SK-N-SH (cell line): ENCODE measurements around the gene RDH16. TPM values are rescaled to one million over a fixed set of nuclear protein-coding genes. Genes with fewer than 3 reads are reported as not detected.
A peak's percentile ranks its signal among the peaks of the same experiment; 100 is the strongest.

Experiments
- CTCF ChIA-PET: fragments of 300-600, 350-600 bp; formaldehyde crosslinking; extraction: SDS; loops from one replicate; lab custom pipeline; 2021; lab: Yijun Ruan, JAX
- POLR2A ChIA-PET: fragments of 350-600 bp; sonication (Branson Sonifier 250); formaldehyde crosslinking; extraction: SDS; loops from one replicate; lab custom pipeline; 2020; ENCODE audit warnings: antibody characterized with exemption, inconsistent platforms; lab: Yijun Ruan, JAX
- DNase-seq: peaks from one replicate; pipeline ENCODE4 v3.0.0; 2012
- H2AFZ ChIP-seq: fragments of 200-600 bp; sonication (generic); 2 replicates; pipeline ENCODE4 v1.8.1; 2016; ENCODE audit warnings: antibody characterized with exemption, mild to moderate bottlenecking, low read depth
- H3F3A ChIP-seq: fragments of 200-600 bp; sonication (generic); replicated peaks from 2 replicates; pipeline ENCODE3; 2016; ENCODE audit warnings: antibody characterized with exemption, mild to moderate bottlenecking; ENCODE audit not compliant: insufficient read depth
- H3K27ac ChIP-seq, 2 experiments: fragments of 200-500 bp in 1 of 2; fragments of 200-600 bp in 1 of 2; sonication (Bioruptor generic) in 1 of 2; sonication (generic), shearing (Covaris generic) in 1 of 2; 2 replicates each; pipeline versions ENCODE4 v1.5.1 to v1.6.1; 2014 to 2016; ENCODE audit warnings: low read depth in 2 of 2, inconsistent platforms in 1 of 2, low read length in 1 of 2, mild to moderate bottlenecking in 1 of 2, mixed read lengths in 1 of 2
- H3K27me3 ChIP-seq: fragments of 200-600 bp; sonication (generic), shearing (Covaris generic); 2 replicates; pipeline ENCODE4 v1.6.1; 2016; ENCODE audit warnings: mixed run types; ENCODE audit not compliant: insufficient read depth
- H3K36me3 ChIP-seq, 2 experiments: fragments of 200-500 bp in 1 of 2; fragments of 200-600 bp in 1 of 2; sonication (Bioruptor generic) in 1 of 2; sonication (generic) in 1 of 2; replicated peaks in 1 of 2; 2 replicates each; pipeline versions ENCODE3 to v1.5.1; 2014 to 2016; ENCODE audit warnings: low read length in 1 of 2, mild to moderate bottlenecking in 1 of 2; ENCODE audit not compliant: insufficient read depth in 2 of 2, control insufficient read depth in 1 of 2
- H3K4me1 ChIP-seq, 2 experiments: fragments of 200-500 bp in 1 of 2; fragments of 200-600 bp in 1 of 2; sonication (Bioruptor generic) in 1 of 2; sonication (generic), shearing (Covaris generic) in 1 of 2; 2 replicates each; pipeline versions ENCODE4 v1.5.1 to v1.6.1; 2014 to 2016; ENCODE audit warnings: low read depth in 1 of 2, low read length in 1 of 2, mixed run types in 1 of 2; ENCODE audit not compliant: insufficient read depth in 2 of 2, control insufficient read depth in 1 of 2
- H3K4me2 ChIP-seq: fragments of 200-600 bp; sonication (generic), shearing (Covaris generic); 2 replicates; pipeline ENCODE4 v1.6.1; 2017; ENCODE audit warnings: mixed run types
- H3K4me3 ChIP-seq, 2 experiments: fragments of 200-500 bp in 1 of 2; fragments of 200-600 bp in 1 of 2; sonication (Bioruptor generic) in 1 of 2; sonication (generic), shearing (Covaris generic) in 1 of 2; 2 replicates each; pipeline versions ENCODE4 v1.5.1 to v1.8.1; 2014 to 2016; ENCODE audit warnings: low read depth in 2 of 2, inconsistent platforms in 1 of 2, low read length in 1 of 2, mild to moderate bottlenecking in 1 of 2, mixed read lengths in 1 of 2, moderate library complexity in 1 of 2
- H3K79me2 ChIP-seq: fragments of 200-600 bp; sonication (generic); 2 replicates; pipeline ENCODE4 v1.8.1; 2017; ENCODE audit warnings: mild to moderate bottlenecking; ENCODE audit not compliant: insufficient read depth
- H3K9ac ChIP-seq: fragments of 200-600 bp; sonication (generic); 2 replicates; pipeline ENCODE4 v1.6.1; 2017; ENCODE audit warnings: mixed run types
- H3K9me2 ChIP-seq: fragments of 200-600 bp; sonication (generic); 2 replicates; pipeline ENCODE4 v1.6.1; 2017; ENCODE audit warnings: mixed run types
- H3K9me3 ChIP-seq: fragments of 200-600 bp; sonication (generic); 2 replicates; pipeline ENCODE4 v1.6.1; 2017; ENCODE audit warnings: mixed run types, mild to moderate bottlenecking, moderate library complexity
- H4K20me1 ChIP-seq: fragments of 200-600 bp; sonication (generic); 2 replicates; pipeline ENCODE4 v1.6.1; 2017; ENCODE audit warnings: mild to moderate bottlenecking, mixed run types; ENCODE audit not compliant: insufficient read depth
- CHD2 ChIP-seq: fragments of 150-350 bp; IDR thresholded peaks from 2 replicates; pipeline ENCODE4 v1.6.1; 2018; ENCODE audit warnings: low read length; ENCODE audit not compliant: partially characterized antibody
- CTCF ChIP-seq: fragments of 200-600 bp; sonication (generic); IDR thresholded peaks from 2 replicates; pipeline ENCODE4 v1.6.1; 2017; ENCODE audit warnings: antibody characterized with exemption, mild to moderate bottlenecking, moderate library complexity
- ELF1 ChIP-seq: IDR thresholded peaks from 2 replicates; pipeline ENCODE4 v1.4.0; 2012
- EZH2phosphoT487 ChIP-seq: fragments of 200-600 bp; sonication (generic); IDR thresholded peaks from 2 replicates; pipeline ENCODE4 v1.6.1; 2017; ENCODE audit warnings: low read depth, mixed run types, mild to moderate bottlenecking, antibody characterized with exemption, moderate library complexity, borderline replicate concordance
- FOXJ3 ChIP-seq: sonication (generic); formaldehyde crosslinking; IDR thresholded peaks from 2 replicates; pipeline ENCODE4 v1.5.1; 2020; ENCODE audit warnings: mild to moderate bottlenecking, missing genetic modification reagents
- FOXM1 ChIP-seq: IDR thresholded peaks from 2 replicates; pipeline ENCODE4 v1.4.0; 2012; ENCODE audit warnings: low read depth, mild to moderate bottlenecking
- GABPA ChIP-seq: IDR thresholded peaks from 2 replicates; pipeline ENCODE4 v1.4.0; 2012; ENCODE audit warnings: low read depth, mild to moderate bottlenecking
- GATA2 ChIP-seq: sonication (generic); formaldehyde crosslinking; IDR thresholded peaks from 2 replicates; pipeline ENCODE4 v1.5.0; 2020; ENCODE audit warnings: mild to moderate bottlenecking, missing genetic modification reagents
- JUND ChIP-seq: IDR thresholded peaks from 2 replicates; pipeline ENCODE4 v1.4.0; 2012
- MAX ChIP-seq: IDR thresholded peaks from 2 replicates; pipeline ENCODE4 v1.4.0; 2012; ENCODE audit warnings: low read depth
- NFIC ChIP-seq: IDR thresholded peaks from 2 replicates; pipeline ENCODE4 v1.4.0; 2012; ENCODE audit warnings: borderline replicate concordance
- NRF1 ChIP-seq: IDR thresholded peaks from 2 replicates; pipeline ENCODE4 v1.6.1; 2012; ENCODE audit warnings: low read depth, mild to moderate bottlenecking, low read length
- RAD21 ChIP-seq: IDR thresholded peaks from 2 replicates; pipeline ENCODE4 v1.6.1; 2012; ENCODE audit warnings: mild to moderate bottlenecking, low read length
- RFX5 ChIP-seq: IDR thresholded peaks from 2 replicates; pipeline ENCODE4 v1.6.1; 2012; ENCODE audit warnings: mild to moderate bottlenecking, improper control_type of control experiment, low read length
- SIN3A ChIP-seq: IDR thresholded peaks from 2 replicates; pipeline ENCODE4 v1.6.1; 2012; ENCODE audit warnings: low read depth, mild to moderate bottlenecking, low read length, moderate library complexity, borderline replicate concordance
- TAF1 ChIP-seq: IDR thresholded peaks from 2 replicates; pipeline ENCODE4 v1.6.1; 2012; ENCODE audit warnings: low read depth, mild to moderate bottlenecking, low read length, moderate library complexity, borderline replicate concordance
- TEAD4 ChIP-seq: IDR thresholded peaks from 2 replicates; pipeline ENCODE4 v1.4.0; 2012; ENCODE audit warnings: mild to moderate bottlenecking, borderline replicate concordance; ENCODE audit not compliant: insufficient read depth
- USF2 ChIP-seq: fragments of 150-350 bp; IDR thresholded peaks from 2 replicates; pipeline ENCODE4 v1.6.1; 2017; ENCODE audit warnings: antibody characterized with exemption, low read length, low read depth, borderline replicate concordance
- YY1 ChIP-seq: IDR thresholded peaks from 2 replicates; pipeline ENCODE4 v1.4.0; 2012; ENCODE audit warnings: low read depth, mild to moderate bottlenecking
- WGBS: methylation state at CpG from one replicate; pipeline ENCODE4 v1.1.6; 2017; ENCODE audit warnings: low lambda C conversion rate; 5-methylcytosine and 5-hydroxymethylcytosine counted together
- polyA plus RNA-seq, 3 experiments: library from polyadenylated mRNA; depleted of rRNA; stranded (reverse); fragments of >200 nt; gene quantifications; 2 replicates each; pipeline ENCODE4 v1.2.3, GENCODE V29; 2012
- TF ChIP-seq, protein P1 (sequence below): IDR thresholded peaks from 2 replicates; pipeline ENCODE4 v1.4.0; 2012; ENCODE audit warnings: low read depth, borderline replicate concordance

The RDH16 gene, protein sequence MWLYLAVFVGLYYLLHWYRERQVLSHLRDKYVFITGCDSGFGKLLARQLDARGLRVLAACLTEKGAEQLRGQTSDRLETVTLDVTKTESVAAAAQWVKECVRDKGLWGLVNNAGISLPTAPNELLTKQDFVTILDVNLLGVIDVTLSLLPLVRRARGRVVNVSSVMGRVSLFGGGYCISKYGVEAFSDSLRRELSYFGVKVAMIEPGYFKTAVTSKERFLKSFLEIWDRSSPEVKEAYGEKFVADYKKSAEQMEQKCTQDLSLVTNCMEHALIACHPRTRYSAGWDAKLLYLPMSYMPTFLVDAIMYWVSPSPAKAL
- 0.12 and 0.18 TPM in 2 replicates for polyA plus RNA-seq (2012; rRNA removed)
- 0.03 TPM in 2 replicates for polyA plus RNA-seq (2012; cell fraction: cytosol; rRNA removed)
- polyA plus RNA-seq (2012; cell fraction: nucleus; rRNA removed): 0.83 and 1.0 TPM in 2 replicates

DNA sequence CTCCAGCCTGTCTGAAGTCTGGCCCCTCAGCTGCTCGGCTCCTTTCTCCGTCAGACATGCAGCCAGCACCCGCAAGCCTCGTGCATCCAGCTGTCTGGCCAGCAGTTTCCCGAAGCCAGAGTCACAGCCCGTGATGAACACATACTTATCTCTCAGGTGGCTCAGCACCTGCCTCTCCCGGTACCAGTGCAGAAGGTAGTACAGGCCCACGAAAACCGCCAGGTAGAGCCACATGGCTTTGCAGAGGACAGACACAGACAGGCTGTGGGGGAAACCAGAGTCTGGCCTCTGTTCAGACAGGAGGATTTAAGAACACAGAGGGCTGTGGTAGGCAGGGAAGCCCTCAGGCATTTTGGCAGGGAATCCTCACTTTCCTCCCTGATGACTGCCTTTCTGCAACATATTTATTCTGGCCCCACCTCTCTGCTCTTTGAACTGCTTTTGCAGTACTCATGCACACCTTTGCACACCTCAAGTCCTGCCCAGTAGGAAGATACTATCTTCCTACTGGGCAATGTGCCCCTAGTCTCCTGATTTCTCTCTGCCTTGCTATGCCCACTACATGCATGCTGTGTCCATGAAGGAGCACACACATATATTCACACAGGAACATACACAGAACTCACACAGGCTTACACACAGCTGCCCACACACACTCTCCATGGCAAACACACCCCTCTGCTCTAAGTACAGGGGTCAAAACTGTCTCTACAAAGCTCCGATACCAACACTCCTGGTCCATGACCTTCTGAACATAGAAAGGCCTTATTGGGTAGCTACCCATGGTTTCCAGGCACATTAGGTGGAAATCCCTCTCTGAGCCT is at the start of gene RDH16:
TSS of gene RDH16 (minus strand) at position 380 of the 824 bp plus-strand sequence. CDS start at position 234, 146 bp downstream.
- Histone ChIP-seq H2AFZ (no peak within 1 kb of the TSS), H3K36me3 (no peaks in the 10 kb centered on the region), H3K27ac (no peak within 1 kb of the TSS), H3K79me2 (no peaks in the 10 kb centered on the region), H4K20me1 (no peaks in the 10 kb centered on the region), H3F3A (no peaks in the 10 kb centered on the region), H3K4me3 (no peak within 1 kb of the TSS), H3K4me2 (no peak within 1 kb of the TSS), H3K27me3 (peaks cover 6% of the 10 kb centered on the region; the same call in 1 of the 2 replicates), H3K9ac (no peak within 1 kb of the TSS), H3K9me3 (no peaks in the 10 kb centered on the region), H3K4me1 (peaks cover 0 to 2% of the 10 kb centered on the region in 2 experiments; a peak in 1 of 4 replicates), H3K9me2 (no peaks in the 10 kb centered on the region)
- ChIA-PET CTCF (no interaction called here), POLR2A (interaction anchor here (0.6 kb wide), 1 partner anchor 72 kb away, joined by 3 read pairs; no protein-coding TSS in a partner anchor)
- TF ChIP-seq CTCF (no peak), MAX (no peak), USF2 (no peak), SIN3A (no peak)
- no peak for DNase-seq
- WGBS: 54% methylated on average over 7 of the region's 10 CpGs

- Histone ChIP-seq H3K9me3 (no peaks in the 10 kb centered on the region), H4K20me1 (peaks cover 4% of the 10 kb centered on the region), H3K4me2 (0 out of 2 replicates have a peak overlapping the region, but pooled peaks have one; percentile 29), H3K27ac (peak overlapping the region in 1 of 2 experiments; percentile 19; a peak in 1 of 4 replicates), H3K9ac (no peak overlapping the region), H2AFZ (peak overlapping the region; percentile 70), H3K79me2 (peaks cover 23% of the 10 kb centered on the region), H3F3A (no peaks in the 10 kb centered on the region), H3K36me3 (peaks cover 9 to 28% of the 10 kb centered on the region in 2 experiments), H3K9me2 (no peaks in the 10 kb centered on the region), H3K27me3 (no peaks in the 10 kb centered on the region), H3K4me3 (peak overlapping the region in 1 of 2 experiments; percentile 22; a peak in 2 of 4 replicates), H3K4me1 (peaks cover 6 to 14% of the 10 kb centered on the region in 2 experiments; a peak in 3 of 4 replicates)
- ChIA-PET CTCF (interaction anchor here (0.6 to 15.0 kb wide), 19 partner anchors 10 to 259 kb away, joined by 3 to 257 read pairs (median 5); partner anchors contain the start of genes MYO1A, STAT6 and TAC3), POLR2A (no interaction called here)
- DNase-seq: no peak
- 52% methylated on average over 10 of the region's 10 CpGs for WGBS
- TF ChIP-seq EZH2phosphoT487 (no peak), GATA2 (CRISPR knock-in tag) (no peak), TEAD4 (no peak), SIN3A (no peak), CHD2 (no peak), NFIC (no peak), TAF1 (no peak), RFX5 (no peak), YY1 (no peak), GABPA (no peak), MAX (no peak), FOXJ3 (CRISPR knock-in tag) (no peak), JUND (no peak), FOXM1 (no peak), NRF1 (no peak), RAD21 (no peak), ELF1 (no peak)
- TF ChIP-seq, protein P1, sequence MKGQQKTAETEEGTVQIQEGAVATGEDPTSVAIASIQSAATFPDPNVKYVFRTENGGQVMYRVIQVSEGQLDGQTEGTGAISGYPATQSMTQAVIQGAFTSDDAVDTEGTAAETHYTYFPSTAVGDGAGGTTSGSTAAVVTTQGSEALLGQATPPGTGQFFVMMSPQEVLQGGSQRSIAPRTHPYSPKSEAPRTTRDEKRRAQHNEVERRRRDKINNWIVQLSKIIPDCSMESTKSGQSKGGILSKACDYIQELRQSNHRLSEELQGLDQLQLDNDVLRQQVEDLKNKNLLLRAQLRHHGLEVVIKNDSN: no peak
These were observed 49.5 kb upstream of the RDH16 start for GRCh38 chr12:57006809-57007475.
